Mesenchymal stem cell (in vitro differentiated cells and primary cell): ENCODE measurements around the gene FAM118A.
A peak's percentile ranks its signal among the peaks of the same experiment; 100 is the strongest.
"Not testable (repeated sequence)": the region's sequence is repeated elsewhere in the genome, so short reads cannot be mapped to it uniquely, and the experiment has no call there.

Experiments
- DNase-seq: peaks from one replicate; pipeline ENCODE4 v3.0.0-alpha.2; 2013
- H2AFZ ChIP-seq: one replicate; pipeline ENCODE4 v1.6.1; 2013; ENCODE audit warnings: low read depth, mild to moderate bottlenecking, control low read depth, inconsistent platforms, low read length, moderate library complexity
- H2AK5ac ChIP-seq: 2 replicates; pipeline ENCODE4 v1.6.1; 2013; ENCODE audit warnings: low read length, moderate library complexity, mild to moderate bottlenecking, inconsistent platforms; ENCODE audit not compliant: severe bottlenecking
- H2BK120ac ChIP-seq: one replicate; pipeline ENCODE4 v1.6.1; 2013; ENCODE audit warnings: low read depth, mild to moderate bottlenecking, inconsistent platforms, low read length, moderate library complexity
- H2BK12ac ChIP-seq, 2 experiments: one replicate each; pipeline ENCODE4 v1.6.1; 2013; ENCODE audit warnings: inconsistent platforms in 2 of 2, low read length in 2 of 2, mild to moderate bottlenecking in 2 of 2, moderate library complexity in 2 of 2, control low read depth in 1 of 2
- H2BK15ac ChIP-seq: one replicate; pipeline ENCODE4 v1.6.1; 2013; ENCODE audit warnings: mild to moderate bottlenecking, low read depth, inconsistent platforms; ENCODE audit not compliant: poor library complexity, severe bottlenecking
- H2BK5ac ChIP-seq: 2 replicates; pipeline ENCODE4 v1.6.1; 2013; ENCODE audit warnings: low read depth, mild to moderate bottlenecking, low read length, control low read depth, inconsistent platforms; ENCODE audit not compliant: poor library complexity, severe bottlenecking
- H3K14ac ChIP-seq, 2 experiments: one replicate each; pipeline ENCODE4 v1.6.1; 2013; ENCODE audit warnings: inconsistent platforms in 2 of 2, low read length in 2 of 2, control low read depth in 1 of 2, mild to moderate bottlenecking in 1 of 2, moderate library complexity in 1 of 2
- H3K18ac ChIP-seq, 2 experiments: one replicate each; pipeline ENCODE4 v1.6.1; 2013; ENCODE audit warnings: inconsistent platforms in 2 of 2, low read length in 2 of 2, control low read depth in 1 of 2, low read depth in 1 of 2, mild to moderate bottlenecking in 1 of 2
- H3K23ac ChIP-seq, 2 experiments: one replicate each; pipeline ENCODE4 v1.6.1; 2013; ENCODE audit warnings: inconsistent platforms in 2 of 2, low read length in 2 of 2, mild to moderate bottlenecking in 2 of 2, moderate library complexity in 2 of 2, control low read depth in 1 of 2
- H3K27ac ChIP-seq: 2 replicates; pipeline ENCODE4 v1.5.1; 2013; ENCODE audit warnings: mild to moderate bottlenecking, moderate library complexity, low read length, control low read depth, inconsistent platforms; ENCODE audit not compliant: poor library complexity, severe bottlenecking
- H3K27me3 ChIP-seq, 2 experiments: 2 replicates each; pipeline versions ENCODE4 v1.6.1 to v1.7.0; 2013; ENCODE audit warnings: low read length in 2 of 2, mild to moderate bottlenecking in 2 of 2, moderate library complexity in 2 of 2, control low read depth in 1 of 2, inconsistent platforms in 1 of 2; ENCODE audit not compliant: control insufficient read depth in 1 of 2, insufficient read depth in 1 of 2
- H3K36me3 ChIP-seq, 2 experiments: 2 replicates each; pipeline versions ENCODE4 v1.6.1 to v1.7.0; 2013; ENCODE audit warnings: low read length in 2 of 2, control low read depth in 1 of 2, inconsistent platforms in 1 of 2, low read depth in 1 of 2, mild to moderate bottlenecking in 1 of 2; ENCODE audit not compliant: insufficient read depth in 2 of 2, control insufficient read depth in 1 of 2
- H3K4ac ChIP-seq, 2 experiments: one replicate each; pipeline ENCODE4 v1.6.1; 2013; ENCODE audit warnings: inconsistent platforms in 2 of 2, low read length in 2 of 2, mild to moderate bottlenecking in 2 of 2, moderate library complexity in 2 of 2, control low read depth in 1 of 2, low read depth in 1 of 2
- H3K4me1 ChIP-seq: 2 replicates; pipeline ENCODE4 v1.6.1; 2013; ENCODE audit warnings: low read depth, low read length, control low read depth; ENCODE audit not compliant: control insufficient read depth, insufficient read depth
- H3K4me2 ChIP-seq: 2 replicates; pipeline ENCODE4 v1.6.1; 2013; ENCODE audit warnings: low read length, mild to moderate bottlenecking, inconsistent platforms; ENCODE audit not compliant: poor library complexity, severe bottlenecking
- H3K4me3 ChIP-seq, 2 experiments: 2 replicates each; pipeline versions ENCODE4 v1.5.1 to v1.7.0; 2013; ENCODE audit warnings: low read length in 2 of 2, mild to moderate bottlenecking in 2 of 2, control low read depth in 1 of 2, low read depth in 1 of 2; ENCODE audit not compliant: insufficient read depth in 1 of 2
- H3K79me1 ChIP-seq: replicated peaks from 2 replicates; pipeline ENCODE4 v1.6.1; 2013; ENCODE audit warnings: mild to moderate bottlenecking, control low read depth, low read length, inconsistent platforms; ENCODE audit not compliant: poor library complexity, severe bottlenecking
- H3K9ac ChIP-seq: 2 replicates; pipeline ENCODE4 v1.7.0; 2013; ENCODE audit warnings: mild to moderate bottlenecking, low read length, moderate library complexity
- H3K9me3 ChIP-seq: 2 replicates; pipeline ENCODE4 v1.7.0; 2013; ENCODE audit warnings: mild to moderate bottlenecking, low read length; ENCODE audit not compliant: control insufficient read depth
- H4K8ac ChIP-seq: one replicate; pipeline ENCODE4 v1.6.1; 2013; ENCODE audit warnings: inconsistent platforms, mild to moderate bottlenecking, low read length, moderate library complexity
- H4K91ac ChIP-seq: one replicate; pipeline ENCODE4 v1.6.1; 2013; ENCODE audit warnings: mild to moderate bottlenecking, low read length, inconsistent platforms
- WGBS: methylation state at CpG from one replicate; pipeline ENCODE4 v1.1.7; 2013; ENCODE audit warnings: mixed read lengths; 5-methylcytosine and 5-hydroxymethylcytosine counted together

FAM118A gene

GRCh38 chr22:45277720-45278119 lies 32.0 kb upstream of the FAM118A start:
- H2BK15ac ChIP-seq, H2BK12ac ChIP-seq, H3K27ac ChIP-seq, H3K23ac ChIP-seq, H2AFZ ChIP-seq, DNase-seq, H3K4me1 ChIP-seq, H3K18ac ChIP-seq, H3K9me3 ChIP-seq, H3K4me2 ChIP-seq, H3K4me3 ChIP-seq, H3K14ac ChIP-seq, H3K36me3 ChIP-seq, H3K9ac ChIP-seq, H4K91ac ChIP-seq, H3K4ac ChIP-seq, H2BK5ac ChIP-seq, H3K79me1 ChIP-seq, H2BK120ac ChIP-seq, H2AK5ac ChIP-seq, H4K8ac ChIP-seq: not testable (repeated sequence)
- peaks cover 5 to 12% of the 10 kb centered on the region in 2 experiments for H3K27me3 ChIP-seq
- 76% methylated on average over 7 of the region's 7 CpGs for WGBS

GRCh38 chr22:45278125-45278524 lies 31.6 kb upstream of the FAM118A start:
- Histone ChIP-seq H2BK5ac (no peak overlapping the region), H2AFZ (no peak overlapping the region), H3K79me1 (no peaks in the 10 kb centered on the region), H2AK5ac (no peak overlapping the region), H2BK15ac (no peak overlapping the region), H3K4ac (no peak overlapping the region), H3K4me2 (no peak overlapping the region), H3K23ac (no peak overlapping the region), H3K4me3 (no peak overlapping the region), H3K9ac (no peak overlapping the region), H4K8ac (no peak overlapping the region), H3K27me3 (peaks cover 5 to 13% of the 10 kb centered on the region in 2 experiments), H4K91ac (no peak overlapping the region), H3K18ac (no peak overlapping the region), H3K14ac (no peak overlapping the region), H3K4me1 (peaks cover 2% of the 10 kb centered on the region), H2BK120ac (no peak overlapping the region), H3K9me3 (no peaks in the 10 kb centered on the region), H3K36me3 (no peaks in the 10 kb centered on the region), H2BK12ac (peak overlapping the region in 1 of 2 experiments; percentile 10), H3K27ac (no peak overlapping the region)
- DNase-seq, result no peak
- WGBS, result 83% methylated on average over 9 of the region's 9 CpGs

GRCh38 chr22:45280587-45280980 lies 29.1 kb upstream of the FAM118A start:
- Histone ChIP-seq H3K14ac (no peak overlapping the region), H2BK15ac (no peak overlapping the region), H3K4me1 (peaks cover 12% of the 10 kb centered on the region), H2BK5ac (no peak overlapping the region), H3K4ac (no peak overlapping the region), H3K36me3 (no peaks in the 10 kb centered on the region), H3K9me3 (no peaks in the 10 kb centered on the region), H2AK5ac (no peak overlapping the region), H2BK12ac (no peak overlapping the region), H4K91ac (no peak overlapping the region), H3K27me3 (peaks cover 25 to 33% of the 10 kb centered on the region in 2 experiments), H3K4me2 (no peak overlapping the region), H3K23ac (no peak overlapping the region), H3K4me3 (no peak overlapping the region), H3K9ac (no peak overlapping the region), H4K8ac (no peak overlapping the region), H2AFZ (no peak overlapping the region), H3K27ac (no peak overlapping the region), H2BK120ac (no peak overlapping the region), H3K79me1 (no peaks in the 10 kb centered on the region), H3K18ac (peak overlapping the region; percentile 50 to 63)
- DNase-seq, result no peak
- 93% methylated on average over 3 of the region's 3 CpGs for WGBS

DNA sequence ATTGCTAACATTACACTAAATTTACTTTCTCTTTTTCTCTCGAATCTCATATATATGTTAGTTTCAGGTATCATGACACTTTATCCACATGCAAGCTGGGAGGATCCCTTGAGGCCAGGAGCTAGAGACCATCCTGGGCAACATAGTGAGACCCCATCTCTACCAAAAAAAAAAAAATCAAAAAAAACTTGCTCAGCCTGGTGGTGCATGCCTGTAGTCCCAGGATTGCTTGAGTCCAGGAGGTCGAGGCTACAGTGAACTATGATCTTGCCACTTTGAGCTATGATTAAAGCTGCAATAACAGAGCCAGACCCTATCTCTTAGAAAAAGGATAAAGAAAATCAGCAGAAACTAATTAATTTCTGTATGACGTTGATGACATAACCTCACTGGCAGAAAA lies 28.7 kb upstream of the FAM118A start:
- Histone ChIP-seq H2AFZ (no peak overlapping the region), H2BK5ac (no peak overlapping the region), H3K23ac (no peak overlapping the region), H3K14ac (no peak overlapping the region), H3K9ac (no peak overlapping the region), H4K91ac (no peak overlapping the region), H4K8ac (no peak overlapping the region), H2BK12ac (no peak overlapping the region), H3K4me2 (no peak overlapping the region), H3K4me1 (peaks cover 12% of the 10 kb centered on the region), H3K4ac (no peak overlapping the region), H3K27me3 (peaks cover 29 to 37% of the 10 kb centered on the region in 2 experiments), H3K18ac (no peak overlapping the region), H3K9me3 (no peaks in the 10 kb centered on the region), H3K4me3 (no peak overlapping the region), H2AK5ac (no peak overlapping the region), H2BK120ac (no peak overlapping the region), H3K36me3 (no peaks in the 10 kb centered on the region), H2BK15ac (no peak overlapping the region), H3K27ac (no peak overlapping the region), H3K79me1 (no peaks in the 10 kb centered on the region)
- DNase-seq, result no peak
- WGBS, result 79% methylated on average over 3 of the region's 3 CpGs
